HepG2 (cell line): ENCODE measurements around the gene GNB3. TPM values are rescaled to one million over a fixed set of nuclear protein-coding genes. Genes with fewer than 3 reads are reported as not detected.

Source experiments
- ASH2L ChIP-seq: fragments of 300-600, 200-600 bp; sonication (generic); IDR thresholded peaks from 2 replicates; pipeline ENCODE4 v1.7.0; 2017; ENCODE audit warnings: low read depth, mild to moderate bottlenecking, moderate library complexity, mixed read lengths, low read length; ENCODE audit not compliant: insufficient read length
- ATF1 ChIP-seq: IDR thresholded peaks from 2 replicates; pipeline ENCODE4 v1.6.1; 2016; ENCODE audit warnings: mild to moderate bottlenecking, control low read depth
- E2F5 ChIP-seq: sonication (generic); formaldehyde crosslinking; conservative IDR thresholded peaks from 2 replicates; pipeline ENCODE4 v1.4.0; 2020; ENCODE audit warnings: missing genetic modification reagents
- ELF4 ChIP-seq: sonication (generic); formaldehyde crosslinking; IDR thresholded peaks from 2 replicates; pipeline ENCODE4 v1.5.0; 2020; ENCODE audit warnings: missing genetic modification reagents, mild to moderate bottlenecking, moderate library complexity, borderline replicate concordance
- FOXA3 ChIP-seq: IDR thresholded peaks from 2 replicates; pipeline ENCODE4 v1.6.1; 2016; ENCODE audit warnings: missing genetic modification reagents, missing compliant biosample characterization
- HMG20A ChIP-seq: IDR thresholded peaks from 2 replicates; pipeline ENCODE4 v1.6.1; 2016; ENCODE audit warnings: borderline replicate concordance
- ISL2 ChIP-seq: sonication (generic); formaldehyde crosslinking; IDR thresholded peaks from 2 replicates; pipeline ENCODE4 v1.5.0; 2020; ENCODE audit warnings: missing genetic modification reagents
- KAT8 ChIP-seq: IDR thresholded peaks from 2 replicates; pipeline ENCODE4 v1.6.1; 2016; ENCODE audit warnings: missing genetic modification reagents, missing compliant biosample characterization
- KMT2A ChIP-seq: sonication (generic); formaldehyde crosslinking; IDR thresholded peaks from 2 replicates; pipeline ENCODE4 v1.4.0; 2020; ENCODE audit warnings: missing genetic modification reagents
- MAFF ChIP-seq: IDR thresholded peaks from 2 replicates; pipeline ENCODE4 v1.6.1; 2011; ENCODE audit warnings: low read depth, low read length, improper control_type of control experiment
- NFE2L2 ChIP-seq: fragments of 150-350 bp; IDR thresholded peaks from 2 replicates; pipeline ENCODE4 v1.6.1; 2014; ENCODE audit warnings: low read length
- NONO ChIP-seq, 2 experiments: fragments of 450-650 bp in 1 of 2; sonication (generic) in 1 of 2; formaldehyde crosslinking in 1 of 2; IDR thresholded peaks in 1 of 2; conservative IDR thresholded peaks in 1 of 2; 2 replicates each; pipeline versions ENCODE4 v1.6.1 to v1.8.0; 2017 to 2022; ENCODE audit warnings: mild to moderate bottlenecking in 1 of 2, missing genetic modification reagents in 1 of 2, moderate library complexity in 1 of 2
- POLR2A ChIP-seq, 2 experiments: IDR thresholded peaks; 2 replicates each; pipeline ENCODE4 v1.6.1; 2011; ENCODE audit warnings: low read depth in 2 of 2, low read length in 2 of 2, mild to moderate bottlenecking in 1 of 2, moderate library complexity in 1 of 2; ENCODE audit not compliant: insufficient read depth in 1 of 2
- RARA ChIP-seq: IDR thresholded peaks from 2 replicates; pipeline ENCODE4 v1.6.1; 2016; ENCODE audit warnings: missing genetic modification reagents, missing compliant biosample characterization
- RXRB ChIP-seq: IDR thresholded peaks from 2 replicates; pipeline ENCODE4 v1.6.1; 2016; ENCODE audit warnings: borderline replicate concordance, missing genetic modification reagents, missing compliant biosample characterization
- TARDBP ChIP-seq: sonication (generic); formaldehyde crosslinking; IDR thresholded peaks from 2 replicates; pipeline ENCODE4 v1.8.0; 2022; ENCODE audit warnings: mild to moderate bottlenecking, missing genetic modification reagents
- TFAP4 ChIP-seq: sonication (generic); IDR thresholded peaks from 2 replicates; pipeline ENCODE4 v1.6.1; 2016; ENCODE audit warnings: low read depth, borderline replicate concordance
- TP53 ChIP-seq: sonication (generic); formaldehyde crosslinking; conservative IDR thresholded peaks from 2 replicates; pipeline ENCODE4 v1.4.0; 2020; ENCODE audit warnings: missing genetic modification reagents
- ZNF549 ChIP-seq: sonication (generic); formaldehyde crosslinking; IDR thresholded peaks from 2 replicates; pipeline ENCODE4 v1.5.0; 2020; ENCODE audit warnings: missing genetic modification reagents
- ZNF564 ChIP-seq: sonication (generic); formaldehyde crosslinking; IDR thresholded peaks from 2 replicates; pipeline ENCODE4 v1.8.1; 2023; ENCODE audit warnings: mild to moderate bottlenecking, missing genetic modification reagents
- ZNF597 ChIP-seq: sonication (generic); formaldehyde crosslinking; IDR thresholded peaks from 2 replicates; pipeline ENCODE4 v1.5.0; 2020; ENCODE audit warnings: missing genetic modification reagents
- ZNF619 ChIP-seq: sonication (generic); formaldehyde crosslinking; IDR thresholded peaks from 2 replicates; pipeline ENCODE4 v1.4.0; 2020; ENCODE audit warnings: mild to moderate bottlenecking, missing genetic modification reagents
- ZNF792 ChIP-seq: IDR thresholded peaks from 2 replicates; pipeline ENCODE4 v1.6.1; 2016
- polyA plus RNA-seq, 8 experiments: library from polyadenylated mRNA; depleted of rRNA in 3 of 8; stranded (reverse) in 7 of 8; unstranded in 1 of 8; fragments of >200 nt; fragmentation: Illumina TruSeq in 4 of 8; extraction: Trizol in 4 of 8; gene quantifications; 2 replicates each; pipeline versions ENCODE4 v1.2.1 to v1.2.3, GENCODE V29; 2011 to 2016; ENCODE audit warnings: low read depth in 4 of 8, missing spikeins in 1 of 8, mixed read lengths in 1 of 8; ENCODE audit not compliant: insufficient read depth in 1 of 8
- total RNA-seq, 5 experiments: library from RNA; depleted of rRNA; stranded (reverse); fragments of >200 nt; fragmentation: Illumina TruSeq; extraction: Trizol; gene quantifications; 2 replicates each; pipeline ENCODE4 v1.2.3, GENCODE V29; 2016; ENCODE audit warnings: low read depth in 1 of 5
- TF ChIP-seq, protein P1 (sequence below): sonication (generic); formaldehyde crosslinking; IDR thresholded peaks from 2 replicates; pipeline ENCODE4 v1.5.1; 2020; ENCODE audit warnings: mild to moderate bottlenecking, missing genetic modification reagents
- TF ChIP-seq, protein P2 (sequence below): sonication (generic); formaldehyde crosslinking; IDR thresholded peaks from 2 replicates; pipeline ENCODE4 v1.4.0; 2020; ENCODE audit warnings: mild to moderate bottlenecking, missing genetic modification reagents

GNB3 gene
- total and polyA plus RNA-seq, 2 of the 13 experiments (the other 11 are each of a cell fraction or from before 2014, with no cell fraction given) = 1.3 to 3.6 TPM

GRCh38 chr12:6851921-6852650, 11.4 kb downstream of the GNB3 start, which contains the start of gene USP5 (continued):
- peak; percentile 15; the same call in 1 of the 2 replicates for TF ChIP-seq MAFF
- peak; percentile 70 to 90 for TF ChIP-seq POLR2A (IDR thresholded peaks at IDR 0.05; ENCODE audit: insufficient read depth in 1 of 2, low read depth in 2 of 2, low read length in 2 of 2)
- TF ChIP-seq ELF4 = peak; percentile 83; the same call in 1 of the 2 replicates
- peak; percentile 81 for TF ChIP-seq ZNF792 (CRISPR knock-in tag)
- peak; percentile 77 for TF ChIP-seq TARDBP
- no peak for TF ChIP-seq ZNF564 (CRISPR knock-in tag)
- no peak for TF ChIP-seq NONO (IDR thresholded peaks at IDR 0.05)
- peak; percentile 72 for TF ChIP-seq NONO (CRISPR knock-in tag; conservative IDR thresholded peaks at IDR 0.05)
- no peak for TF ChIP-seq ZNF549 (CRISPR knock-in tag)
- TF ChIP-seq ASH2L = peak; percentile 66
- peak; percentile 89 for TF ChIP-seq ATF1
- TF ChIP-seq TP53 (CRISPR knock-in tag) = 0 out of 2 replicates have a peak, but pooled peaks have one; percentile 23
- TF ChIP-seq RXRB (CRISPR knock-in tag) = peak; percentile 11; the same call in 1 of the 2 replicates
- peak; percentile 1; the same call in 1 of the 2 replicates for TF ChIP-seq NFE2L2
- TF ChIP-seq FOXA3 (CRISPR knock-in tag) = 0 out of 2 replicates have a peak, but pooled peaks have one; percentile 12
- TF ChIP-seq ZNF597 (CRISPR knock-in tag) = peak; percentile 98
- TF ChIP-seq E2F5 (CRISPR knock-in tag) = peak; percentile 9; the same call in 1 of the 2 replicates
- TF ChIP-seq KMT2A (CRISPR knock-in tag) = 0 out of 2 replicates have a peak, but pooled peaks have one; percentile 16
- TF ChIP-seq ISL2 (CRISPR knock-in tag) = peak; percentile 16
- TF ChIP-seq HMG20A = no peak
- peak; percentile 73 for TF ChIP-seq KAT8
- TF ChIP-seq, protein P1, sequence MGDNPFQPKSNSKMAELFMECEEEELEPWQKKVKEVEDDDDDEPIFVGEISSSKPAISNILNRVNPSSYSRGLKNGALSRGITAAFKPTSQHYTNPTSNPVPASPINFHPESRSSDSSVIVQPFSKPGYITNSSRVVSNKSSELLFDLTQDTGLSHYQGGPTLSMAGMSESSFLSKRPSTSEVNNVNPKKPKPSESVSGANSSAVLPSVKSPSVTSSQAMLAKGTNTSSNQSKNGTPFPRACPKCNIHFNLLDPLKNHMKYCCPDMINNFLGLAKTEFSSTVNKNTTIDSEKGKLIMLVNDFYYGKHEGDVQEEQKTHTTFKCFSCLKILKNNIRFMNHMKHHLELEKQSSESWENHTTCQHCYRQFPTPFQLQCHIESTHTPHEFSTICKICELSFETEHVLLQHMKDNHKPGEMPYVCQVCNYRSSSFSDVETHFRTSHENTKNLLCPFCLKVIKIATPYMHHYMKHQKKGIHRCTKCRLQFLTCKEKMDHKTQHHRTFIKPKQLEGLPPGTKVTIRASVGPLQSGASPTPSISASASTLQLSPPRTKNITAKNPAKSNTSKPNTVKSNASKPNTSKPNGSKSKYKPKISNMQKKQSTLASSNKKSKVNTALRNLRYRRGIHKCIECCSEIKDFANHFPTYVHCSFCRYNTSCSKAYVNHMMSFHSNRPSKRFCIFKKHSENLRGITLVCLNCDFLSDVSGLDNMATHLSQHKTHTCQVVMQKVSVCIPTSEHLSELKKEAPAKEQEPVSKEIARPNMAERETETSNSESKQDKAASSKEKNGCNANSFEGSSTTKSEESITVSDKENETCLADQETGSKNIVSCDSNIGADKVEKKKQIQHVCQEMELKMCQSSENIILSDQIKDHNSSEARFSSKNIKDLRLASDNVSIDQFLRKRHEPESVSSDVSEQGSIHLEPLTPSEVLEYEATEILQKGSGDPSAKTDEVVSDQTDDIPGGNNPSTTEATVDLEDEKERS (CRISPR knock-in tag) = 0 out of 2 replicates have a peak, but pooled peaks have one; percentile 20
- peak; percentile 46; the same call in 1 of the 2 replicates for TF ChIP-seq TFAP4
- TF ChIP-seq, protein P2, sequence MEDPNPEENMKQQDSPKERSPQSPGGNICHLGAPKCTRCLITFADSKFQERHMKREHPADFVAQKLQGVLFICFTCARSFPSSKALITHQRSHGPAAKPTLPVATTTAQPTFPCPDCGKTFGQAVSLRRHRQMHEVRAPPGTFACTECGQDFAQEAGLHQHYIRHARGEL = no peak
- peak; percentile 77 for TF ChIP-seq ZNF619 (CRISPR knock-in tag)
- TF ChIP-seq RARA (CRISPR knock-in tag) = no peak
